NB4 (cell line): ENCODE data around the gene FSCN2.
A peak's percentile ranks its signal among the peaks of the same experiment; 100 is the strongest.

ENCODE experiments used
- DNase-seq: peaks from one replicate; pipeline ENCODE4 v3.0.0; 2010; ENCODE audit warnings: low read depth
- H3K4me3 ChIP-seq: one replicate; pipeline ENCODE4 v1.5.1; 2011; ENCODE audit warnings: mild to moderate bottlenecking, low read depth, low read length, moderate library complexity
- CTCF ChIP-seq: IDR thresholded peaks from one replicate; pipeline ENCODE4 v1.5.1; 2012; ENCODE audit warnings: low read depth, low read length
- MYC ChIP-seq: IDR thresholded peaks from 2 replicates; pipeline ENCODE4 v1.6.1; 2011; ENCODE audit warnings: low read depth, low read length
- POLR2A ChIP-seq: IDR thresholded peaks from 2 replicates; pipeline ENCODE4 v1.6.1; 2011; ENCODE audit warnings: mild to moderate bottlenecking; ENCODE audit not compliant: insufficient read length; ENCODE audit errors: extremely low read depth
- TF ChIP-seq, protein P1 (sequence below): IDR thresholded peaks from 2 replicates; pipeline ENCODE4 v1.6.1; 2011; ENCODE audit warnings: low read depth, low read length

FSCN2 gene

GRCh38 chr17:81487089-81487486 lies 41.1 kb upstream of the FSCN2 start:
- H3K4me3 ChIP-seq: no peak overlapping the region
- no peak for DNase-seq
- no peak for TF ChIP-seq MYC
- no peak for TF ChIP-seq POLR2A
- TF ChIP-seq CTCF: no peak
- TF ChIP-seq, protein P1, sequence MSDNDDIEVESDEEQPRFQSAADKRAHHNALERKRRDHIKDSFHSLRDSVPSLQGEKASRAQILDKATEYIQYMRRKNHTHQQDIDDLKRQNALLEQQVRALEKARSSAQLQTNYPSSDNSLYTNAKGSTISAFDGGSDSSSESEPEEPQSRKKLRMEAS: no peak

GRCh38 chr17:81487487-81488275 lies 40.5 kb upstream of the FSCN2 start:
- H3K4me3 ChIP-seq: no peak overlapping the region
- peak; percentile 74 for DNase-seq
- no peak; the same call in 1 of the 2 replicates for TF ChIP-seq MYC
- TF ChIP-seq, protein P1: peak; percentile 26; the same call in 1 of the 2 replicates
- TF ChIP-seq POLR2A: peak; percentile 47
- no peak for TF ChIP-seq CTCF

GRCh38 chr17:81488276-81488860 lies 39.8 kb upstream of the FSCN2 start:
- no peak overlapping the region for H3K4me3 ChIP-seq
- TF ChIP-seq POLR2A (no peak), CTCF (no peak), MYC (no peak)
- TF ChIP-seq, protein P1: no peak

GRCh38 chr17:81489012-81489997 lies 38.9 kb upstream of the FSCN2 start:
- no peak for DNase-seq
- no peak overlapping the region for H3K4me3 ChIP-seq
- no peak for TF ChIP-seq CTCF
- no peak for TF ChIP-seq POLR2A
- no peak for TF ChIP-seq MYC
- TF ChIP-seq, protein P1: no peak

More at GRCh38 chr17:81488276-81488860, 39.8 kb upstream of the FSCN2 start:
- no peak for DNase-seq
